ENCODE data around the gene ZNF521.

DNA sequence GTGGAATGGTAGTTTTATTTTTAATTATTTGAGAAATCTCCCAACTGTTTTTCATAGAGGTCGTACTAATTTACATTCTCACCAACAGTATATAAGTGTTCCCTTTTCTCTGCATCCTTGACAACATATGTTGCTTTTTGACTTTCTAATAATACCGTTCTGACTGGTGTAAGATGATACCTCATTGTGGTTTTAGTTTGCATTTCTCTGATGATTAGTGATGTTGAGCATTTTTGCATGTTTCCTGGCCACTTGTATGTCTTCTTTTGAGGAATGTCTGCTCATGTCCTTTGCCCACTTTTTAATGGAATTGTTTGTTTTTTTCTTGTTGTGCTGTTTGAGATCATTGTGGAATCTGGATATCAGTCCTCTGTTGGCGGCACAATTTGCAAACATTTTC lies 242.5 kb downstream of the ZNF521 start:
- TF ChIP-seq, protein P1, sequence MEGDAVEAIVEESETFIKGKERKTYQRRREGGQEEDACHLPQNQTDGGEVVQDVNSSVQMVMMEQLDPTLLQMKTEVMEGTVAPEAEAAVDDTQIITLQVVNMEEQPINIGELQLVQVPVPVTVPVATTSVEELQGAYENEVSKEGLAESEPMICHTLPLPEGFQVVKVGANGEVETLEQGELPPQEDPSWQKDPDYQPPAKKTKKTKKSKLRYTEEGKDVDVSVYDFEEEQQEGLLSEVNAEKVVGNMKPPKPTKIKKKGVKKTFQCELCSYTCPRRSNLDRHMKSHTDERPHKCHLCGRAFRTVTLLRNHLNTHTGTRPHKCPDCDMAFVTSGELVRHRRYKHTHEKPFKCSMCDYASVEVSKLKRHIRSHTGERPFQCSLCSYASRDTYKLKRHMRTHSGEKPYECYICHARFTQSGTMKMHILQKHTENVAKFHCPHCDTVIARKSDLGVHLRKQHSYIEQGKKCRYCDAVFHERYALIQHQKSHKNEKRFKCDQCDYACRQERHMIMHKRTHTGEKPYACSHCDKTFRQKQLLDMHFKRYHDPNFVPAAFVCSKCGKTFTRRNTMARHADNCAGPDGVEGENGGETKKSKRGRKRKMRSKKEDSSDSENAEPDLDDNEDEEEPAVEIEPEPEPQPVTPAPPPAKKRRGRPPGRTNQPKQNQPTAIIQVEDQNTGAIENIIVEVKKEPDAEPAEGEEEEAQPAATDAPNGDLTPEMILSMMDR (IDR thresholded peaks at IDR 0.05) = no peak
- TF ChIP-seq POLR2A (IDR thresholded peaks at IDR 0.05) (no peak), POLR2AphosphoS5 (IDR thresholded peaks at IDR 0.05) (no peak)
